ENCODE data around the gene ABCC10.

GRCh38 chr6:43455531-43456428, 28.4 kb downstream of the ABCC10 start, which contains the start of gene DLK2:
- TF ChIP-seq POLR2A (IDR thresholded peaks at IDR 0.05) (no peak), CTCF (IDR thresholded peaks at IDR 0.05) (no peak)

Measured in ovary (tissue), 3 donors.